HG02970 (cell line): ENCODE measurements around the gene UPK2.
"Not testable (repeated sequence)": the region's sequence is repeated elsewhere in the genome, so short reads cannot be mapped to it uniquely, and the experiment has no call there.

Experiments used
- ATAC-seq: cut with Tn5 transposase; IDR thresholded peaks from one replicate; pipeline ENCODE4 v1.9.1; 2021; ENCODE audit warnings: mild to moderate bottlenecking, moderate library complexity, moderate number of reproducible peaks; ENCODE audit not compliant: unreplicated experiment, low FRiP score

The UPK2 gene

DNA sequence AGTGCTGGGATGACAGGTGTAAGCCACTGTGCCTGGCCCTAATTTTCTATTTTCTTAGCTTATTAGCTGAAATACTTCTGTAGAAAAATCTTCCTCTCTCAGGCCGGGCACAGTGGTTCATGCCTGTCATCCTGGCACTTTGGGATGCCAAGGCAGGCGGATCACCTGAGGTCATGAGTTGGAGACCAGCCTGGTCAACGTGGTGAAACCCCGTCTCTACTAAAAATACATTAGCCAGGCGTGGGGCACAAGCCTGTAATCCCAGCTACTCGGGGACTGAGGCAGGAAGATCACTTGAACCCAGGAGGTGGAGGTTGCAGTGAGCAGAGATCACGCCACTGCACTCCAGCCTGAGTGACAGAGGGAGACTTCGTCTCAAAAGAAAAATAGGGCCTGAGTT lies 28.2 kb downstream of the UPK2 start:
- not testable (repeated sequence) for ATAC-seq

- ATAC-seq = no peak
Measured at GRCh38 chr11:118984825-118985224, 28.7 kb downstream of the UPK2 start.

DNA sequence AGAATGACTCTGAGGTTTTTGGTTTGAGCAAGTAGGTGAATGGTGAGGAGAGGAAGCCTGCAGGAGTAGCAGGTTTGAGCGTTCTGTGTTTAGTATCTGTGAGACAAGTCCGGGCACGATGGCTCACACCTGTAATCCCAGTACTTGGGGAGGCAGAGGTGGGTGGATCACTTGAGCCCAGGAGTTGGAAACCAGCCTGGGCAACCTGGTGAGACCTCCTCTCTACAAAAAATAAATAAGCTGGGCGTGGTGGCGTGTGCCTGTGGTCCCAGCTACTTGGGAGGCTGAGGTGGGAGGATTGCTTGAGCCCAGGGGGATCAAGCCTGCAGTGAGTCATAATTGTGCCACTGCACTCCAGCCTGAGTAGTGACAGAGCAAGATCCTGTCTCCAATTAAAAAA lies 32.2 kb downstream of the UPK2 start:
- no peak for ATAC-seq

DNA sequence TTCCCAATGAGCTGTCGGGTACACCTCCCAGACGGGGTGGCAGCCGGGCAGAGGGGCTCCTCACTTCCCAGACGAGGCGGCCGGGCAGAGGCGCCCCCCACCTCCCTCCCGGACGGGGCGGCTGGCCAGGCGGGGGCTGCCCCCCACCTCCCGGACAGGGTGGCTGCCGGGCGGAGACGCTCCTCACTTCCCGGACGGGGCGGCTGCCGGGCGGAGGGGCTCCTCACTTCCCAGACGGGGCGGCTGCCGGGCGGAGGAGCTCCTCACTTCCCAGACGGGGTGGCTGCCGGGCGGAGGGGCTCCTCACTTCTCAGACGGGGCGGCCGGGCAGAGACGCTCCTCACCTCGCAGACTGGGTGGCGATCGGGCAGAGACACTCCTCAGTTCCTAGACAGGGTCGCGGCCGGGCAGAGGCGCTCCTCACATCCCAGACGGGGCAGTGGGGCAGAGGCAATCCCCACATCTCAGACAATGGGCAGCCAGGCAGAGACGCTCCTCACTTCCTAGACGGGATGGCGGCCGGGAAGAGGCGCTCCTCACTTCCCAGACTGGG lies 35.5 kb downstream of the UPK2 start:
- ATAC-seq = not testable (repeated sequence)

DNA sequence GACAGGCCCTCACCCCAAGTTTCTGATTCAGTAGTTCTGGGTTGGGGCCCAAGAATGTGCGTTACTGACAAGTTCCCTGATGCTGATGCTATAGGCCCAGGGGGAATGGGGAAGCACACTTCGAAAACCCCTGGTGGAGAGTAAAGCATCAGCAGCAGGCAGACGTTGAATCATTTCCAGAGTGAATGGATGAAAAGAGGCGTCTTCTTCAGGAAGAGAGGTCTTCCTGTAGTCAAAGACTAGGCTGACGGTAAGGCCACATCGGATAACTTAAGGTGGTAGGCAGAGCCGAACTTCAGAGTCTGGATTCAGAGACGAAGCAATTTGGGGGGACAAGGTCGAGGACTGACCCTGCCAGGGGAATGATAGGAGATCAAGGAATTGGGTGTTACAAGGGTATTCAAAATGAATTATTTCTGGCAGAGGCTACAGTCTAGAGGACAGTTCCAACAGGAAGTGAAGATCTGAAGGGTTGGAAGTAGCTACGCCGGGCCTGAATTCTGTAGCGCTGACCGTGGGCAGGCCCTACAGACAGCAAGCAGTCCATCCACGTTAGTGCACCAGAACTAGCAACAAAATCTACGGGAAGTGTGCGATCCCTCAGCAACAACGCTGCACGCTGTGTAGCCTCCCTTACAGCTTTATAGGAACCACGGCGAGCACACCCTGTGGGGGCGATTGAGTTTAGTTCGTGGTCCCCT lies 41.0 kb downstream of the UPK2 start:
- peak; percentile 14 for ATAC-seq

DNA sequence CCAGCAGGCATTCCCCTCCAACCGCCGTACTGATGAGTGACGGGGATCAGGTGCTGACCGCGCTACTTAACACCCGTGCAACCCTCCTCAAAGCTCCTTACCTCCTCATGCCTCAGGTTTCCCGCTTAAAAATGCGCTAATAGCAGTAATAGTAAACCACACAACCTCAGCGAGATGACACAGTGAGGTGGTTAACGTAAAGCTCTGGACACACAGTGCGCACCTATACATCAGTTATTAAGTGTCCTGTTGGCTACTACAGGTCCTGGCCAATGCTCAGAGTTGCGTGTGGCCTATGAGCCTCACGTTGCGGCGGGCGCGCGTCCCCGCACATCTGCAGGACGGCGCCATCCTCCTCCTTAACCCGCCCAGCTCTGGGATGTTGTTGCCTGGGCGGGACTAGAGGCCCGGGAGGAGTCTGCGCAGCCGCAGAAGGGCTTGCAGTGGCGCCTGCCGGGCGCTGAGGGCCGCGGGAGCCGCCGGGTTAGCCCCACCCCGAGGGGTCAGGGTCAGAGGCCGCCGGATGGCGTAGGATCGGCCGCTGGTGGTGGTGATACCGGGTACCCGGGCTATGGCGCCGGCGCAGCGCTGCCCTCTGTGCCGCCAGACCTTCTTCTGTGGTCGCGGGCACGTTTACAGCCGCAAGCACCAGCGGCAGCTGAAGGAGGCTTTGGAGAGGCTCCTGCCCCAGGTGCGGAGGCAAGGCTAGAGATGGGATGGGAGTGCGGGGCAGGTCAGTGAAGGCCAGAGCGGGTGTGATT lies 41.7 kb downstream of the UPK2 start, which contains the start of gene CENATAC:
TSS of gene CENATAC (plus strand) at position 512 of the 761 bp plus-strand sequence. CDS start at position 572, 60 bp downstream.
- ATAC-seq = peak; percentile 94

GRCh38 chr11:118998388-118998717 lies 42.3 kb downstream of the UPK2 start:
- ATAC-seq = no peak

DNA sequence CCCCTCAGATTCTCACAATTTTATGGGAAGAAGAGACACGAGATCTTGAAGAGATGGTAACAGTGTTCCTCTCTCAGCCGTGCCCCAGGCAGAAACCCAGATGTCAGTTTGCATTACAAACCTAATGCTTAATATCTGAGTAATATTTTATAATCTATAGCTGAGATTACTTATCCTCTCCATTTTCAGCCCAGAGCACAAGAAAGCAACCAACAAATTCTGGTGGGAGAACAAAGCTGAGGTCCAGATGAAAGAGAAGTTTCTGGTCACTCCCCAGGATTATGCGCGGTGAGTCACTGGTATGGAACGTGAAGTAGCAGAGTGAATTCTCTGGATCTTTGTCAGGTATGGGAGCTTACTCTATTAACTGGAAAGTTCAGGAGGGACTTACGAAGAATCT lies 42.7 kb downstream of the UPK2 start:
- ATAC-seq = no peak

DNA sequence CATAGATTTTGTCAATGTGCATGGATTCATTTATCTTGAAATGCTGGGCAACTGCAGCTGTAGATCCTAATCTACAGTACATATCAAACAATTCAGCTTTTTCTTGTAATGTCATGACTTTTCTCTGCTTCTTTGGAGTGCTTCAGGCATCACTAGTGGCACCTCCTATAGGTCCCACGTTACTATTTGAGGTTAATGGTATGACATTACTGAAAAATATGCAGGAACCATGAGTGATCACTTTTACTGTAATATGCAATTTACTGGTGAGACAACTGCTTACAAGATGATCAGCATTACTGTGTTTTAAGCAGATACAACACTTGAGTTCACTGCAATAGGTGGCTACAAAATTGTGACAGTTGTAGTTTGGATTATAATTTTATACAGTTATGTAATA lies 44.8 kb downstream of the UPK2 start:
- no peak for ATAC-seq

GRCh38 chr11:119006656-119007055 lies 50.6 kb downstream of the UPK2 start:
- ATAC-seq = no peak
